Measurements from ENCODE around the gene RIC8B.

Gene RIC8B

GRCh38 chr12:106741247-106741646 lies 33.2 kb upstream of the RIC8B start:
- Histone ChIP-seq H3K27ac (ENCODE audit: low read length) (no peak overlapping the region), H3K36me3 (ENCODE audit: control insufficient read depth in 2 of 2, insufficient read depth in 2 of 2, low read length in 2 of 2) (no peaks in the 10 kb centered on the region), H3K4me1 (ENCODE audit: control insufficient read depth, insufficient read depth, low read length) (no peaks in the 10 kb centered on the region), H3K4me3 (ENCODE audit: low read length in 2 of 2) (no peak overlapping the region), H3K9ac (ENCODE audit: low read length in 2 of 2) (no peak overlapping the region), H3K9me3 (ENCODE audit: control insufficient read depth in 2 of 2, low read length in 2 of 2) (no peaks in the 10 kb centered on the region), H3K27me3 (ENCODE audit: control insufficient read depth in 1 of 2, insufficient read depth in 2 of 2, low read length in 2 of 2) (peaks cover 4 to 7% of the 10 kb centered on the region in 2 donors)

- Histone ChIP-seq H3K4me3 (ENCODE audit: low read length in 2 of 2) (no peak overlapping the region), H3K27me3 (ENCODE audit: control insufficient read depth in 1 of 2, insufficient read depth in 2 of 2, low read length in 2 of 2) (peaks cover 4 to 7% of the 10 kb centered on the region in 2 donors), H3K36me3 (ENCODE audit: control insufficient read depth in 2 of 2, insufficient read depth in 2 of 2, low read length in 2 of 2) (no peaks in the 10 kb centered on the region), H3K27ac (ENCODE audit: low read length) (no peak overlapping the region), H3K9me3 (ENCODE audit: control insufficient read depth in 2 of 2, low read length in 2 of 2) (no peaks in the 10 kb centered on the region), H3K4me1 (ENCODE audit: control insufficient read depth, insufficient read depth, low read length) (no peaks in the 10 kb centered on the region), H3K9ac (ENCODE audit: low read length in 2 of 2) (no peak overlapping the region)
Observed at GRCh38 chr12:106743270-106743988, 31.1 kb upstream of the RIC8B start.

- H3K4me1 ChIP-seq (ENCODE audit: control insufficient read depth, insufficient read depth, low read length): no peaks in the 10 kb centered on the region
- peaks cover 4 to 7% of the 10 kb centered on the region in 2 donors for H3K27me3 ChIP-seq (ENCODE audit: control insufficient read depth in 1 of 2, insufficient read depth in 2 of 2, low read length in 2 of 2)
- H3K4me3 ChIP-seq (ENCODE audit: low read length in 2 of 2): no peak overlapping the region
- no peaks in the 10 kb centered on the region for H3K36me3 ChIP-seq (ENCODE audit: control insufficient read depth in 2 of 2, insufficient read depth in 2 of 2, low read length in 2 of 2)
- no peak overlapping the region for H3K27ac ChIP-seq (ENCODE audit: low read length)
- H3K9me3 ChIP-seq (ENCODE audit: control insufficient read depth in 2 of 2, low read length in 2 of 2): no peaks in the 10 kb centered on the region
- no peak overlapping the region for H3K9ac ChIP-seq (ENCODE audit: low read length in 2 of 2)
Observed at GRCh38 chr12:106744600-106744999, 29.9 kb upstream of the RIC8B start.

GRCh38 chr12:106745181-106745745 lies 29.2 kb upstream of the RIC8B start:
- no peak overlapping the region for H3K4me3 ChIP-seq (ENCODE audit: low read length in 2 of 2)
- no peaks in the 10 kb centered on the region for H3K4me1 ChIP-seq (ENCODE audit: control insufficient read depth, insufficient read depth, low read length)
- no peaks in the 10 kb centered on the region for H3K9me3 ChIP-seq (ENCODE audit: control insufficient read depth in 2 of 2, low read length in 2 of 2)
- H3K27me3 ChIP-seq (ENCODE audit: control insufficient read depth in 1 of 2, insufficient read depth in 2 of 2, low read length in 2 of 2): peaks cover 4 to 7% of the 10 kb centered on the region in 2 donors
- no peak overlapping the region for H3K27ac ChIP-seq (ENCODE audit: low read length)
- no peak overlapping the region for H3K9ac ChIP-seq (ENCODE audit: low read length in 2 of 2)
- H3K36me3 ChIP-seq (ENCODE audit: control insufficient read depth in 2 of 2, insufficient read depth in 2 of 2, low read length in 2 of 2): no peaks in the 10 kb centered on the region

GRCh38 chr12:106747973-106748436 lies 26.5 kb upstream of the RIC8B start:
- H3K9ac ChIP-seq (ENCODE audit: low read length in 2 of 2): no peak overlapping the region
- peaks cover 2 to 7% of the 10 kb centered on the region in 2 donors for H3K27me3 ChIP-seq (ENCODE audit: control insufficient read depth in 1 of 2, insufficient read depth in 2 of 2, low read length in 2 of 2)
- no peaks in the 10 kb centered on the region for H3K4me1 ChIP-seq (ENCODE audit: control insufficient read depth, insufficient read depth, low read length)
- no peaks in the 10 kb centered on the region for H3K36me3 ChIP-seq (ENCODE audit: control insufficient read depth in 2 of 2, insufficient read depth in 2 of 2, low read length in 2 of 2)
- no peaks in the 10 kb centered on the region for H3K9me3 ChIP-seq (ENCODE audit: control insufficient read depth in 2 of 2, low read length in 2 of 2)
- H3K4me3 ChIP-seq (ENCODE audit: low read length in 2 of 2): no peak overlapping the region
- H3K27ac ChIP-seq (ENCODE audit: low read length): no peak overlapping the region

- H3K9ac ChIP-seq (ENCODE audit: low read length in 2 of 2): no peak overlapping the region
- no peaks in the 10 kb centered on the region for H3K36me3 ChIP-seq (ENCODE audit: control insufficient read depth in 2 of 2, insufficient read depth in 2 of 2, low read length in 2 of 2)
- H3K27me3 ChIP-seq (ENCODE audit: control insufficient read depth in 1 of 2, insufficient read depth in 2 of 2, low read length in 2 of 2): no peaks in the 10 kb centered on the region
- H3K27ac ChIP-seq (ENCODE audit: low read length): no peak overlapping the region
- H3K4me3 ChIP-seq (ENCODE audit: low read length in 2 of 2): no peak overlapping the region
- no peaks in the 10 kb centered on the region for H3K9me3 ChIP-seq (ENCODE audit: control insufficient read depth in 2 of 2, low read length in 2 of 2)
- H3K4me1 ChIP-seq (ENCODE audit: control insufficient read depth, insufficient read depth, low read length): no peaks in the 10 kb centered on the region
Observed at GRCh38 chr12:106750524-106750923, 24.0 kb upstream of the RIC8B start.

- H3K9ac ChIP-seq (ENCODE audit: low read length in 2 of 2): no peak overlapping the region
- H3K27ac ChIP-seq (ENCODE audit: low read length): no peak overlapping the region
Observed at GRCh38 chr12:106753526-106753925, 21.0 kb upstream of the RIC8B start.

GRCh38 chr12:106754331-106754730 lies 20.2 kb upstream of the RIC8B start:
- no peaks in the 10 kb centered on the region for H3K4me1 ChIP-seq (ENCODE audit: control insufficient read depth, insufficient read depth, low read length)
- no peaks in the 10 kb centered on the region for H3K36me3 ChIP-seq (ENCODE audit: control insufficient read depth in 2 of 2, insufficient read depth in 2 of 2, low read length in 2 of 2)
- H3K4me3 ChIP-seq (ENCODE audit: low read length in 2 of 2): no peak overlapping the region
- no peak overlapping the region for H3K27ac ChIP-seq (ENCODE audit: low read length)
- H3K9me3 ChIP-seq (ENCODE audit: control insufficient read depth in 2 of 2, low read length in 2 of 2): no peaks in the 10 kb centered on the region
- no peaks in the 10 kb centered on the region for H3K27me3 ChIP-seq (ENCODE audit: control insufficient read depth in 1 of 2, insufficient read depth in 2 of 2, low read length in 2 of 2)
- H3K9ac ChIP-seq (ENCODE audit: low read length in 2 of 2): no peak overlapping the region

More at GRCh38 chr12:106753526-106753925, 21.0 kb upstream of the RIC8B start:
- no peaks in the 10 kb centered on the region for H3K4me1 ChIP-seq (ENCODE audit: control insufficient read depth, insufficient read depth, low read length)
- H3K27me3 ChIP-seq (ENCODE audit: control insufficient read depth in 1 of 2, insufficient read depth in 2 of 2, low read length in 2 of 2): no peaks in the 10 kb centered on the region
- H3K9me3 ChIP-seq (ENCODE audit: control insufficient read depth in 2 of 2, low read length in 2 of 2): no peaks in the 10 kb centered on the region
- no peak overlapping the region for H3K4me3 ChIP-seq (ENCODE audit: low read length in 2 of 2)
- no peaks in the 10 kb centered on the region for H3K36me3 ChIP-seq (ENCODE audit: control insufficient read depth in 2 of 2, insufficient read depth in 2 of 2, low read length in 2 of 2)

- Histone ChIP-seq H3K9ac (ENCODE audit: low read length in 2 of 2) (no peak overlapping the region), H3K4me3 (ENCODE audit: low read length in 2 of 2) (no peak overlapping the region), H3K27ac (ENCODE audit: low read length) (no peak overlapping the region), H3K27me3 (ENCODE audit: control insufficient read depth in 1 of 2, insufficient read depth in 2 of 2, low read length in 2 of 2) (no peaks in the 10 kb centered on the region), H3K9me3 (ENCODE audit: control insufficient read depth in 2 of 2, low read length in 2 of 2) (no peaks in the 10 kb centered on the region), H3K36me3 (ENCODE audit: control insufficient read depth in 2 of 2, insufficient read depth in 2 of 2, low read length in 2 of 2) (no peaks in the 10 kb centered on the region), H3K4me1 (ENCODE audit: control insufficient read depth, insufficient read depth, low read length) (peaks cover 5% of the 10 kb centered on the region)
Observed at GRCh38 chr12:106757623-106758348, 16.7 kb upstream of the RIC8B start.

GRCh38 chr12:106758349-106759110 lies 16.0 kb upstream of the RIC8B start:
- H3K27me3 ChIP-seq (ENCODE audit: control insufficient read depth in 1 of 2, insufficient read depth in 2 of 2, low read length in 2 of 2): no peaks in the 10 kb centered on the region
- H3K27ac ChIP-seq (ENCODE audit: low read length): no peak overlapping the region
- H3K4me3 ChIP-seq (ENCODE audit: low read length in 2 of 2): no peak overlapping the region
- peaks cover 5% of the 10 kb centered on the region for H3K4me1 ChIP-seq (ENCODE audit: control insufficient read depth, insufficient read depth, low read length)
- no peaks in the 10 kb centered on the region for H3K36me3 ChIP-seq (ENCODE audit: control insufficient read depth in 2 of 2, insufficient read depth in 2 of 2, low read length in 2 of 2)
- no peaks in the 10 kb centered on the region for H3K9me3 ChIP-seq (ENCODE audit: control insufficient read depth in 2 of 2, low read length in 2 of 2)
- H3K9ac ChIP-seq (ENCODE audit: low read length in 2 of 2): no peak overlapping the region
